Activated CD8-positive, alpha-beta T cell treated with anti-CD3 and anti-CD28 coated beads, Interleukin-2, amount 10 ng/mL, durations not matched to agents 7 days and 5 days (primary cell): ENCODE measurements around the gene RABL3. TPM values are rescaled to one million over a fixed set of nuclear protein-coding genes. Genes with fewer than 3 reads are reported as not detected.

Source experiments
- ATAC-seq: fragments of 150-1000 bp; cut with Tn5 transposase; one replicate; pipeline ENCODE4 v1.10.0; 2021; ENCODE audit warnings: moderate library complexity
- CTCF ChIA-PET: fragments of 350-600 bp; sonication (Branson Sonifier 250); formaldehyde crosslinking; loops from one replicate; lab custom pipeline; 2021; ENCODE audit warnings: antibody characterized with exemption; lab: Charles Lee
- POLR2A ChIA-PET: fragments of 350-600 bp; sonication (Branson Sonifier 250); formaldehyde crosslinking; loops from one replicate; lab custom pipeline; 2021; ENCODE audit warnings: antibody characterized with exemption; lab: Charles Lee
- DNase-seq: peaks from one replicate; pipeline ENCODE4 v3.0.0-alpha.2; 2020
- H3K27ac Mint-ChIP-seq: one replicate; pipeline ENCODE4 v1.8.0; 2021; ENCODE audit warnings: mild to moderate bottlenecking, mixed read lengths
- H3K27me3 Mint-ChIP-seq: one replicate; pipeline ENCODE4 v1.8.0; 2021; ENCODE audit warnings: low read depth, mixed read lengths
- H3K36me3 Mint-ChIP-seq: one replicate; pipeline ENCODE4 v1.8.0; 2021; ENCODE audit warnings: low read depth, mixed read lengths
- H3K4me1 Mint-ChIP-seq: one replicate; pipeline ENCODE4 v1.8.0; 2021; ENCODE audit warnings: low read depth, mixed read lengths
- H3K4me3 Mint-ChIP-seq: one replicate; pipeline ENCODE4 v1.8.0; 2021; ENCODE audit warnings: mild to moderate bottlenecking, mixed read lengths
- H3K9me3 Mint-ChIP-seq: one replicate; pipeline ENCODE4 v1.8.0; 2022; ENCODE audit warnings: mixed read lengths; ENCODE audit not compliant: insufficient read depth
- total RNA-seq, 2 experiments: library from RNA; stranded (reverse); gene quantifications; one replicate each; pipeline ENCODE4 v1.2.3, GENCODE V29; 2021

The RABL3 gene
- total RNA-seq, 2 experiments from 2014 or later = 24.4 to 25.5 TPM

DNA sequence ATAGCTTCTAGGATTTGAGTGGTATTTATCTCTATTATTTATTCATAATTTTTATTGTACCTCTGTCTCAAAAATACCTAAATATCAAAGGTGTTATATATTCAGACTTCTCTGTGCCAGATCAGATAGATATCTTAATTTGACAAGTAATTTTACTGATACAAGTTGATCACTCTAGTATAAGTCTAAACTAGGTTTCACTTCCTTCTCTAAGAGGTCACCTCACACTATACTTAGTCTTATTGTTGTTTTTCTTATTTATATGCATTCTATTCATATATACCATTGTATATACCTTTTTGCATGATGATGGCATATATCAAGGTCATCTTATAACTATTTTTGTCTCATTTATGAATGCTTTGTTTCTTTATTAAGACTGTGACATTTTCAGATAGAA, 33.9 kb downstream of the RABL3 start:
- Mint-ChIP-seq H3K27ac (no peak overlapping the region), H3K9me3 (peaks cover 10% of the 10 kb centered on the region), H3K27me3 (no peaks in the 10 kb centered on the region), H3K36me3 (peaks cover 17% of the 10 kb centered on the region), H3K4me1 (no peaks in the 10 kb centered on the region), H3K4me3 (no peak overlapping the region)
- POLR2A ChIA-PET = no interaction called here
- no peak for DNase-seq
- CTCF ChIA-PET = no interaction called here
- ATAC-seq = no peak

- ChIA-PET CTCF (interaction anchor here (1.5 kb wide), 1 partner anchor 89 kb away, joined by 5 read pairs; no protein-coding TSS in a partner anchor), POLR2A (no interaction called here)
- no peaks in the 10 kb centered on the region for H3K4me1 Mint-ChIP-seq
- no peak overlapping the region for H3K4me3 Mint-ChIP-seq
- no peak overlapping the region for H3K27ac Mint-ChIP-seq
- DNase-seq = no peak
- no peak for ATAC-seq
- H3K36me3 Mint-ChIP-seq = peaks cover 27% of the 10 kb centered on the region
- H3K9me3 Mint-ChIP-seq = peaks cover 13% of the 10 kb centered on the region
- H3K27me3 Mint-ChIP-seq = no peaks in the 10 kb centered on the region
Observed at GRCh38 chr3:120706950-120707349, 35.4 kb downstream of the RABL3 start.

DNA sequence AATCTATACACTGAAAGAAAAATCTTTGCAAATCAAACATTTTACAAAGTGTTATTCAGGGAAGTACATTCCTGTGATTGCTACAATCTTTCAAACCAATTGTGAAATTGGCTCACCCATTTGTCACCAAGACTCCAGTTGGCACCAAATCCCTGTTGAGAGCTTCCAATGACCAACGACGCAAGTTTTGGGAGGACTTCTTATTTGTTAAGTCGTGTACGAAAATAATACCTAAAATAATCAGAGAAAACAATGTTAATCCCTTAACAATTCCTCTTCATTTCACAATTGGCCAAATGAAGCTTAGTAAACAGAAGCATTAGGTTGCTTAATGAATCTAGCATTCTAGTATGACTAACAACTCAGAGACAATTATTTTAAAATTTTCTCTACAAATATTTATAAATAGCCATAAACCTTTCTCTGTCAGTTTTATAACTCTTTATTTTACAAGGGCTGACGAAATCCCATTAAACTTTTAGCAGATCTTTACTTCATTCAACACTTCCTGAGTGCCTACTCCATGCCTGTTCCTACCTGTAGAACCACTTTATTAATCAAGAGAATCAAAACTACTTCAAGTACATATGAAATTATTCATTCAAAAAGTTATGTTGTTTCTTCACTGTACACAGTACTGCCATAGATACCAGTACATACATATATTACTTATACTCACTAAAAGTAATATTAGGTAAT, 36.3 kb downstream of the RABL3 start:
- Mint-ChIP-seq H3K27ac (no peak overlapping the region), H3K27me3 (no peaks in the 10 kb centered on the region), H3K4me3 (no peak overlapping the region), H3K36me3 (peaks cover 29% of the 10 kb centered on the region), H3K4me1 (no peaks in the 10 kb centered on the region), H3K9me3 (peaks cover 13% of the 10 kb centered on the region)
- ATAC-seq = no peak
- ChIA-PET CTCF (interaction anchor here (1.5 kb wide), 1 partner anchor 89 kb away, joined by 5 read pairs; no protein-coding TSS in a partner anchor), POLR2A (no interaction called here)
- DNase-seq = no peak

GRCh38 chr3:120699333-120699732, 43.0 kb downstream of the RABL3 start:
- Mint-ChIP-seq H3K27ac (no peak overlapping the region), H3K9me3 (peaks cover 12% of the 10 kb centered on the region), H3K4me1 (no peaks in the 10 kb centered on the region), H3K4me3 (no peak overlapping the region), H3K36me3 (peaks cover 28% of the 10 kb centered on the region), H3K27me3 (no peaks in the 10 kb centered on the region)
- CTCF ChIA-PET = interaction anchor here (0.9 kb wide), 1 partner anchor 14 kb away, joined by 3 read pairs; no protein-coding TSS in a partner anchor
- POLR2A ChIA-PET = interaction anchor here (1.2 kb wide), 1 partner anchor 103 kb away, joined by 3 read pairs; the partner anchor contains the start of gene NDUFB4
- DNase-seq (no peak), ATAC-seq (no peak)

DNA sequence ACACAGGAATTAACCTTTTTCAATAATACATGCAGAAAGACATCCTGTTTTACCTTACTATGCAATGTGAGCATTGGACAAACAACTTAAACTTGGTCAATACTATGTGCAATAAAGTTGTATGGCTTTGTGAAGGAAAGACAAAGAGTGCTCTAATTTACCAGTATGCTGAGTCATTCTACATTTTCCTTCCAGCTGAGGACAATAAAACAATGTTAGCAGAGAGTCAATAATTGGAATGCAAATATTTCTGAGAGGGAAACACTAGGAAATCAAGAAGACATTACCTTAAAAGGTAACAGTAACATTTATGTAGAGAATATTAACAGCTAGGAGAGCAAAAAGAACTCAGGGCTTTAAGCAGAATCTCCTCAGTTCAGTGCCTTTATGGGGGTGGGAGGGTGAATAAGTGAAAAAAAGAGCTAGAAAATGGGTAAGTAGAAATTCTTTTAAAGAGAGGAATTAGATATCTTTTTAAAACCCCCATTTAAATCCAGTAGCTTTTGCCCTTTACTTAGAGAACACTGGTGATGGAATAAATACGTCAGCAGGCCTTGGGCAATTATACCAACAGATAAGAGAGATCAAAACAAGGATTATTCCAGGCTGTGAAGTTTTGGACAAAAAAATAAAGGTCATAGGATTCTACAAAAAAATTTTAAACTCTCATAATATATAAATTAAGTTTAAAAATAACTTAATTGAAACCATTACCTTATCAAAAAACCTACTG, 48.7 kb downstream of the RABL3 start:
- POLR2A ChIA-PET = no interaction called here
- Mint-ChIP-seq H3K9me3 (no peaks in the 10 kb centered on the region), H3K36me3 (peaks cover 14% of the 10 kb centered on the region), H3K4me3 (no peak overlapping the region), H3K4me1 (no peaks in the 10 kb centered on the region), H3K27me3 (no peaks in the 10 kb centered on the region), H3K27ac (no peak overlapping the region)
- ATAC-seq = no peak
- CTCF ChIA-PET = no interaction called here
- no peak for DNase-seq

DNA sequence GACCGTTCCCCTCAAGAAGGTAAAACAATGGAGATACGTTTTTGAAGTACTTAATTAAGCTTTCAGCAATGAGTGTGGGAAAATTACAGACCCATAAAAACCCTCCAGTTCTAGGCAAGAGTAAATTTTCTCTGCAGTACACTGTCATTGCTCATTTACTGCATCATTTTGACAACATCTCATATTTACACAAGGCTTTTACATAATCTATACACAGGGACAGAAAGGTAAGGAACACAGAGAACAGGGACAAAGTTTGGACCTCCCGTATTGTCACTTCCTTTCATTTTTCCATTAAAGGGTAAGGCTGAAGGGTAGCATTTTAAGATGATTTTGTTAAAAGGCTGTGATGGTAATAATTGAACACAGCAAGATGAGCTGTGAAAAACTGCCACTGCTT, 52.9 kb downstream of the RABL3 start:
- no peaks in the 10 kb centered on the region for H3K27me3 Mint-ChIP-seq
- no peaks in the 10 kb centered on the region for H3K4me1 Mint-ChIP-seq
- CTCF ChIA-PET = no interaction called here
- peaks cover 8% of the 10 kb centered on the region for H3K36me3 Mint-ChIP-seq
- H3K4me3 Mint-ChIP-seq = no peak overlapping the region
- no peak overlapping the region for H3K27ac Mint-ChIP-seq
- ATAC-seq (no peak), DNase-seq (no peak)
- POLR2A ChIA-PET = no interaction called here
- no peaks in the 10 kb centered on the region for H3K9me3 Mint-ChIP-seq

GRCh38 chr3:120688121-120688520, 54.2 kb downstream of the RABL3 start:
- peaks cover 8% of the 10 kb centered on the region for H3K36me3 Mint-ChIP-seq
- ChIA-PET CTCF (interaction anchor here (1.0 kb wide), 1 partner anchor 107 kb away, joined by 3 read pairs; no protein-coding TSS in a partner anchor), POLR2A (no interaction called here)
- H3K4me3 Mint-ChIP-seq = no peak overlapping the region
- H3K27ac Mint-ChIP-seq = no peak overlapping the region
- no peaks in the 10 kb centered on the region for H3K9me3 Mint-ChIP-seq
- no peaks in the 10 kb centered on the region for H3K4me1 Mint-ChIP-seq
- H3K27me3 Mint-ChIP-seq = no peaks in the 10 kb centered on the region
- ATAC-seq (no peak), DNase-seq (no peak)

- ChIA-PET POLR2A (no interaction called here), CTCF (no interaction called here)
- peaks cover 2% of the 10 kb centered on the region for H3K27me3 Mint-ChIP-seq
- H3K4me3 Mint-ChIP-seq = no peak overlapping the region
- no peaks in the 10 kb centered on the region for H3K9me3 Mint-ChIP-seq
- no peak overlapping the region for H3K27ac Mint-ChIP-seq
- ATAC-seq (no peak), DNase-seq (no peak)
- H3K36me3 Mint-ChIP-seq = peaks cover 4% of the 10 kb centered on the region
- no peaks in the 10 kb centered on the region for H3K4me1 Mint-ChIP-seq
Observed at GRCh38 chr3:120685411-120685810, 56.9 kb downstream of the RABL3 start.

DNA sequence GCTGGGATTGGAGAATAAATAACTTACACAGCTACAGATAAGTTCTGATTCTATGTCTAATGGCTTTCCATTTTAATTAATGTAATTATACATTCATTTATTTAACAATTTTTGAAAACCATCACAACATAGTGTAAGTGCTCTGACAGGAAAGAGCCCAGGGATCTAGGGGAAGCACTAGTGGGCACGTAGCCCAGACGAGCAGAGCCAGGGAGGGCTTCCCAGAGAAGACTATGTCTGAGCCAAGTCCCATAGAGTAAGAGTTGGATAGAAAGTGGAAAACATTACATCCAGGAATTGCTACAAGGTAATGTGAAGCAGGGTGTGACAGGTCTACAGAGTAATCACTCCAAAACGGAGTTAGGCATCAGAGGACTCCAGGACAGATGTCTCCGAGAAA, 57.4 kb downstream of the RABL3 start:
- Mint-ChIP-seq H3K4me3 (no peak overlapping the region), H3K9me3 (no peaks in the 10 kb centered on the region), H3K27ac (no peak overlapping the region), H3K36me3 (peaks cover 4% of the 10 kb centered on the region), H3K4me1 (no peaks in the 10 kb centered on the region), H3K27me3 (peaks cover 2% of the 10 kb centered on the region)
- ATAC-seq = no peak
- POLR2A ChIA-PET = no interaction called here
- CTCF ChIA-PET = no interaction called here
- no peak for DNase-seq

DNA sequence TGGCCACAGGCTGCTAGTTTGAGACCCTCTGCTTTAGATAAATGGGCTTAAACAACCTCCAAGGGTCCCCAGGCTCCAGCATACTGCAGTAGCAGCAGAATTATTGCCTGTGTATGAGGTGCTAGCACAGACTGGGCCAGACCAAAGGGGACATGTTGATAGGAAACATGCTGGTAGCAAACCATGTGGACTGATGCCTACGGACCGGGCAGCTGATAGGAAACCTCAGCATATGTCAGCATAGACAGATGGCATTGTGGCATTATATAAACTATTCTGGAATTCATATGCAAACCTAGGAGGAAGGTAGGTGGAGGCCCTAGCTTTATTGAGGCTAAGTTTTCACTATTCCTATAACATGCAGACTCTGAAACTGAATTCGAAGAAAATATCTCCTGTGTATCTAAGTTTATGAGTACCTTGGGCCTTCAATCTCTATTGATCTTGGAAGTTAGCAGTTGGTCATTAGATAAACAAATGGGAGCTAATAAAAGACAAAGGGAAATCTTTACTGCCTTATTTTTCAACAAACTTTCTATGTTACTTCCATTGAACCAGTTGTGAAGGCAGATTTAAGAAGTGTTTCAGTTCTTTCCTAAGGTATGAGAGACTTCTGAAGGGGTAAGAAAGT, 58.5 kb downstream of the RABL3 start:
- ChIA-PET CTCF (interaction anchor here (1.1 kb wide), 1 partner anchor 111 kb away, joined by 3 read pairs; no protein-coding TSS in a partner anchor), POLR2A (no interaction called here)
- H3K4me3 Mint-ChIP-seq = no peak overlapping the region
- H3K27ac Mint-ChIP-seq = no peak overlapping the region
- H3K9me3 Mint-ChIP-seq = no peaks in the 10 kb centered on the region
- no peaks in the 10 kb centered on the region for H3K4me1 Mint-ChIP-seq
- H3K36me3 Mint-ChIP-seq = no peaks in the 10 kb centered on the region
- ATAC-seq = no peak
- no peak for DNase-seq
- H3K27me3 Mint-ChIP-seq = peaks cover 2% of the 10 kb centered on the region

- H3K4me1 Mint-ChIP-seq = peaks cover 4% of the 10 kb centered on the region
- no peak overlapping the region for H3K4me3 Mint-ChIP-seq
- H3K27me3 Mint-ChIP-seq = peaks cover 2% of the 10 kb centered on the region
- POLR2A ChIA-PET = interaction anchor here (0.8 kb wide), 1 partner anchor 83 kb away, joined by 4 read pairs; no protein-coding TSS in a partner anchor
- ATAC-seq (no peak), DNase-seq (no peak)
- CTCF ChIA-PET = interaction anchor here (1.1 kb wide), 1 partner anchor 112 kb away, joined by 3 read pairs; no protein-coding TSS in a partner anchor
- no peaks in the 10 kb centered on the region for H3K9me3 Mint-ChIP-seq
- no peaks in the 10 kb centered on the region for H3K36me3 Mint-ChIP-seq
- no peak overlapping the region for H3K27ac Mint-ChIP-seq
Observed at GRCh38 chr3:120683213-120683612, 59.1 kb downstream of the RABL3 start.
